Brain microvascular endothelial cell (primary cell): ENCODE results near the gene L2HGDH.

Experiments used
- DNase-seq: peaks from one replicate; pipeline ENCODE4 v3.0.0-alpha.2; 2020
- H3K27ac ChIP-seq: fragments of 250-450 bp; sonication (Bioruptor Pico); 2 replicates; pipeline ENCODE4 v1.5.1; 2020; ENCODE audit warnings: mild to moderate bottlenecking, moderate library complexity
- H3K27me3 ChIP-seq: fragments of 250-450 bp; sonication (Bioruptor Pico); replicated peaks from 2 replicates; pipeline ENCODE4 v1.5.1; 2020; ENCODE audit warnings: mild to moderate bottlenecking
- H3K36me3 ChIP-seq: fragments of 250-450 bp; sonication (Bioruptor Pico); replicated peaks from 2 replicates; pipeline ENCODE4 v1.5.1; 2020; ENCODE audit warnings: mild to moderate bottlenecking
- H3K4me3 ChIP-seq: 2 replicates; pipeline ENCODE4 v1.5.1; 2011; ENCODE audit warnings: low read depth, mild to moderate bottlenecking, control low read depth, low read length, moderate library complexity
- in situ Hi-C: cut with HindIII; loops from 2 replicates; pipeline ENCODE4 v1.10.0; 2017; ENCODE audit warnings: low sequenced_read_pairs, low pct_ligation_motif_present
- TF ChIP-seq, protein P1 (sequence below): IDR thresholded peaks from 2 replicates; pipeline ENCODE4 v1.5.1; 2011; ENCODE audit warnings: low read depth, mild to moderate bottlenecking, moderate library complexity, low read length, control low read depth, inconsistent platforms; ENCODE audit errors: missing control alignments

L2HGDH gene

DNA sequence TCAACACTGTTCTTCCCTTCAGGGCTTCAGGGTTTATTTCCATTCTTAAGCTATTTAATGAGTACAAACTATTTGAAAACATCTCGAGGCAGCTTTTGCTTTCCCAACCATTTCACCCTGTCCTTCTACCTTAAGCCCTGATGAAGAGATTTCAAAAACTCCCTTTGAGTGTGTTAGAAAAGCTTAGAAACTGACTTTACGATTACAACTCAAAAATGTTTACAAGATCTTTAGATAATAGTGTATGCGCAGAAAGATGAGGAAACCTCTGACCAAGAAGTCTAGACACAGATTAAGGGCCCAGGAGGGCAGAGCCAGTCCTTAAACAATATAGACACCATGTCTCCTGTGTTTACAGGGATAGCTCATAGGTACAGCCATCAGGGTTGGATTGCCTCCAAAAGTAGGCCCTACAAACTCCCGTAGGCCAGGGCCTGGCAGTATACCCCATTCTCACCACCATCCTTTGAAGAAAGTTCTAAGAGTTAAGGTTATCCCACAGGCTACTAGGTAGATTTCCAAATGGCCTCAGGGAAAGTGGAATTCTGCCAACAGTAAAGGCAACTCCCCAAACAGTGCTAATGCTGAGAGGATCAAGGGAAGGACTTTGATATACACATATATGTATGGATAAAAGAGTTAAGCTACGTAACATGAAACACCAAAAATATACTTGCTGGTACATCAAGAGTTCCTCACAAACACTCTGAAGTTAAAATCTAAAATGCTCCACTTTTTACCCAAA is 69.3 kb downstream of the L2HGDH start:
- in situ Hi-C loops: no loop called here
- no peak overlapping the region for H3K4me3 ChIP-seq
- no peaks in the 10 kb centered on the region for H3K27me3 ChIP-seq
- H3K27ac ChIP-seq: no peak overlapping the region
- no peaks in the 10 kb centered on the region for H3K36me3 ChIP-seq
- TF ChIP-seq, protein P1, sequence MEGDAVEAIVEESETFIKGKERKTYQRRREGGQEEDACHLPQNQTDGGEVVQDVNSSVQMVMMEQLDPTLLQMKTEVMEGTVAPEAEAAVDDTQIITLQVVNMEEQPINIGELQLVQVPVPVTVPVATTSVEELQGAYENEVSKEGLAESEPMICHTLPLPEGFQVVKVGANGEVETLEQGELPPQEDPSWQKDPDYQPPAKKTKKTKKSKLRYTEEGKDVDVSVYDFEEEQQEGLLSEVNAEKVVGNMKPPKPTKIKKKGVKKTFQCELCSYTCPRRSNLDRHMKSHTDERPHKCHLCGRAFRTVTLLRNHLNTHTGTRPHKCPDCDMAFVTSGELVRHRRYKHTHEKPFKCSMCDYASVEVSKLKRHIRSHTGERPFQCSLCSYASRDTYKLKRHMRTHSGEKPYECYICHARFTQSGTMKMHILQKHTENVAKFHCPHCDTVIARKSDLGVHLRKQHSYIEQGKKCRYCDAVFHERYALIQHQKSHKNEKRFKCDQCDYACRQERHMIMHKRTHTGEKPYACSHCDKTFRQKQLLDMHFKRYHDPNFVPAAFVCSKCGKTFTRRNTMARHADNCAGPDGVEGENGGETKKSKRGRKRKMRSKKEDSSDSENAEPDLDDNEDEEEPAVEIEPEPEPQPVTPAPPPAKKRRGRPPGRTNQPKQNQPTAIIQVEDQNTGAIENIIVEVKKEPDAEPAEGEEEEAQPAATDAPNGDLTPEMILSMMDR: no peak
- no peak for DNase-seq

- Histone ChIP-seq H3K27ac (no peak overlapping the region), H3K4me3 (no peak overlapping the region), H3K36me3 (no peaks in the 10 kb centered on the region), H3K27me3 (no peaks in the 10 kb centered on the region)
- DNase-seq: no peak
- in situ Hi-C loops: no loop called here
- TF ChIP-seq, protein P1: no peak
These were observed 69.9 kb downstream of the L2HGDH start for GRCh38 chr14:50242096-50242495.

- TF ChIP-seq, protein P1: no peak
- Histone ChIP-seq H3K36me3 (no peaks in the 10 kb centered on the region), H3K27ac (no peak overlapping the region), H3K4me3 (no peak overlapping the region), H3K27me3 (no peaks in the 10 kb centered on the region)
- in situ Hi-C loops: no loop called here
- DNase-seq: no peak
These were observed 74.6 kb downstream of the L2HGDH start for GRCh38 chr14:50237427-50237826.

GRCh38 chr14:50233951-50234250 is 78.1 kb downstream of the L2HGDH start:
- no peaks in the 10 kb centered on the region for H3K27me3 ChIP-seq
- in situ Hi-C loops: no loop called here
- H3K27ac ChIP-seq: no peak overlapping the region
- no peaks in the 10 kb centered on the region for H3K36me3 ChIP-seq
- no peak for DNase-seq
- TF ChIP-seq, protein P1: no peak
- H3K4me3 ChIP-seq: no peak overlapping the region

DNA sequence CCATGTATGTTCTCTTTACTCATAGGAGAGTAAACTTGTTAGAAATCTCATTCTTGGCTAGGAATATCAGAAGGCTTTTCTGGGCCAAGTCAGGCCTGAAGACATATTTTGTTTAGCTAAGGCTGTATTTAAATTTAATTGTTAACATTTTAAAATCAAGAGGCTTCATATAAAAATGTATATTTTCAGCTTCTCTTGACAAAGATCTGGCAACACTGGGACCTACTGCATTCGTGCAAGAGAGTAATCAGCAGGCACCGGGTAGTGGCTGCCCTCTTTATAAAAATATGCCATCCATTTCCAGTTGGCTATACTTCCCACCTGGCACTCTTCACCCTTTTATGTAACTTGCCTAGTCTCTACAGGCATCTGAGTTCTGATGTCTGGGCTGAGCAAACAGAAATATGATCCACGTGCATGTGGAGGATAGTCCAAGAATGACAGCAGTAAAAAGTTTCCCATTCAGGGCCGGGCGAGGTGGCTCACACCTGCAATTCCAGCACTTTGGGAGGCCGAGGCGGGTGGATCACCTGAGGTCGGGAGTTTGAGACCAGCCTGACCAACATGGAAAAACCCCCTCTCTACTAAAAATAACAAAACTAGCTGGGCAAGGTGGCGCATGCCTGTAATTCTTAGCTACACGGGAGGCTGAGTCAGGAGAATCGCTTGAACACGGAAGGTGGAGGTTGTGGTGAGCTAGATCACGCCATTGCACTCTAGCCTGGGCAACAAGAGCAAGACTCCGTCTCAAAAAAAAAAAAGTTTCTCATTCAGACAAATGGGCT is 78.7 kb downstream of the L2HGDH start:
- no peak for DNase-seq
- no peak overlapping the region for H3K4me3 ChIP-seq
- in situ Hi-C loops: no loop called here
- H3K27ac ChIP-seq: no peak overlapping the region
- H3K36me3 ChIP-seq: no peaks in the 10 kb centered on the region
- H3K27me3 ChIP-seq: no peaks in the 10 kb centered on the region
- TF ChIP-seq, protein P1: no peak
